ENCODE measurements around the gene E2F2. TPM values are rescaled to one million over a fixed set of nuclear protein-coding genes. Genes with fewer than 3 reads are reported as not detected.

E2F2 gene, protein sequence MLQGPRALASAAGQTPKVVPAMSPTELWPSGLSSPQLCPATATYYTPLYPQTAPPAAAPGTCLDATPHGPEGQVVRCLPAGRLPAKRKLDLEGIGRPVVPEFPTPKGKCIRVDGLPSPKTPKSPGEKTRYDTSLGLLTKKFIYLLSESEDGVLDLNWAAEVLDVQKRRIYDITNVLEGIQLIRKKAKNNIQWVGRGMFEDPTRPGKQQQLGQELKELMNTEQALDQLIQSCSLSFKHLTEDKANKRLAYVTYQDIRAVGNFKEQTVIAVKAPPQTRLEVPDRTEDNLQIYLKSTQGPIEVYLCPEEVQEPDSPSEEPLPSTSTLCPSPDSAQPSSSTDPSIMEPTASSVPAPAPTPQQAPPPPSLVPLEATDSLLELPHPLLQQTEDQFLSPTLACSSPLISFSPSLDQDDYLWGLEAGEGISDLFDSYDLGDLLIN
- 0.11 TPM in 2 replicates for polyA plus RNA-seq (2011; rRNA removed)
- polyA minus RNA-seq (2011; rRNA and poly(A)+ RNA removed) = 0.24 and 0.67 TPM in 2 replicates

GRCh38 chr1:23530747-23531561 lies at the start of gene E2F2:
Gene E2F2, minus strand, starts transcription at chr1:23531233. Its CDS starts 440 bp downstream, at chr1:23530793.
- H3K36me3 ChIP-seq (ENCODE audit: control insufficient read depth, insufficient read depth, low read length) = no peaks in the 10 kb centered on the region
- CTCF ChIA-PET = interaction anchor here (0.6 to 2.4 kb wide), 7 partner anchors 8 to 667 kb away, joined by 3 to 16 read pairs (median 3); no protein-coding TSS in a partner anchor
- POLR2A ChIA-PET = interaction anchor here (0.5 kb wide), 1 partner anchor 44 kb away, joined by 8 read pairs; no protein-coding TSS in a partner anchor
- DNase-seq (ENCODE audit: low read depth) = no peak
- peak within 1 kb of the TSS; percentile 54 for H3K4me3 ChIP-seq (ENCODE audit: low read depth, low read length)
- H3K27me3 ChIP-seq (ENCODE audit: control insufficient read depth, insufficient read depth, low read length) = no peaks in the 10 kb centered on the region
- TF ChIP-seq, protein P1, sequence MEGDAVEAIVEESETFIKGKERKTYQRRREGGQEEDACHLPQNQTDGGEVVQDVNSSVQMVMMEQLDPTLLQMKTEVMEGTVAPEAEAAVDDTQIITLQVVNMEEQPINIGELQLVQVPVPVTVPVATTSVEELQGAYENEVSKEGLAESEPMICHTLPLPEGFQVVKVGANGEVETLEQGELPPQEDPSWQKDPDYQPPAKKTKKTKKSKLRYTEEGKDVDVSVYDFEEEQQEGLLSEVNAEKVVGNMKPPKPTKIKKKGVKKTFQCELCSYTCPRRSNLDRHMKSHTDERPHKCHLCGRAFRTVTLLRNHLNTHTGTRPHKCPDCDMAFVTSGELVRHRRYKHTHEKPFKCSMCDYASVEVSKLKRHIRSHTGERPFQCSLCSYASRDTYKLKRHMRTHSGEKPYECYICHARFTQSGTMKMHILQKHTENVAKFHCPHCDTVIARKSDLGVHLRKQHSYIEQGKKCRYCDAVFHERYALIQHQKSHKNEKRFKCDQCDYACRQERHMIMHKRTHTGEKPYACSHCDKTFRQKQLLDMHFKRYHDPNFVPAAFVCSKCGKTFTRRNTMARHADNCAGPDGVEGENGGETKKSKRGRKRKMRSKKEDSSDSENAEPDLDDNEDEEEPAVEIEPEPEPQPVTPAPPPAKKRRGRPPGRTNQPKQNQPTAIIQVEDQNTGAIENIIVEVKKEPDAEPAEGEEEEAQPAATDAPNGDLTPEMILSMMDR (IDR thresholded peaks at IDR 0.05; ENCODE audit: insufficient read depth, low read depth, low read length) = peak; percentile 29

GRCh38 chr1:23578997-23579363 lies 47.9 kb upstream of the E2F2 start:
- no peaks in the 10 kb centered on the region for H3K36me3 ChIP-seq (ENCODE audit: control insufficient read depth, insufficient read depth, low read length)
- no peaks in the 10 kb centered on the region for H3K27me3 ChIP-seq (ENCODE audit: control insufficient read depth, insufficient read depth, low read length)
- CTCF ChIA-PET = no interaction called here
- POLR2A ChIA-PET = no interaction called here
- no peak overlapping the region for H3K4me3 ChIP-seq (ENCODE audit: low read depth, low read length)
- no peak for DNase-seq (ENCODE audit: low read depth)
- TF ChIP-seq, protein P1 (IDR thresholded peaks at IDR 0.05; ENCODE audit: insufficient read depth, low read depth, low read length) = no peak

DNA sequence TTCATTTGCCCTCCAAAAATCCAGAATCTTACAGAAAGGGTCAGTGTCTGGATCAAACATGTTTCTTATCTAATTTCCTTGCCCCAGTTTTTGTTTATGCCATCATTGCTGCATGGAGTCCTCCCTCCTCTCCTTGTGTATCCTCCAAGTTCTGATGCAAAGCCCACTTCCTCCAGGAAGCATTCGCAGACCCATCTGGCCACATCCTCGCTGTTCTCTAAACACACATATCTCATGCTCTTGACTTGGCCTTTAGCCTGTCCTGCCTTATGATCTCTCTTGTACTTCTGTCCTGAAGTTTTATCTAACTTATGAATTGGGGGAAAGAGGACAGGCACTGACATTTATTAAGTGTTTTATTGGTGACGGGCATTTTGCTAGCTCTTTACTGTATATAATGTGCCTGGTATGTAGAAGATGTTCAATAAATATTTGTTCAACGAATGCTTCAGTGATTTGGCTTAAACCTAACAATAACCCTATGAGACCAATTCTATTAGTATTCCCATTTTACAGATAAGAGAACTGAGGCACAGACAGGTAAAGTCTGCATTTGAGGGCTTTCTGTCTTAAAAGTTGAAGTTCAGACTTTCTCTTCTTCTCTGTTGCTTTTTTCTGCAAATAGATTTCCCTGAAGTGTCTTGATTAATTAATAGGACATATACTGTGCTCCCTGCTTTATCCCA lies 47.4 kb upstream of the E2F2 start:
- ChIA-PET CTCF (interaction anchor here (1.5 kb wide), 2 partner anchors 19 to 58 kb away, joined by 3 to 5 read pairs; partner anchors contain the start of gene ID3), POLR2A (no interaction called here)
- no peaks in the 10 kb centered on the region for H3K27me3 ChIP-seq (ENCODE audit: control insufficient read depth, insufficient read depth, low read length)
- TF ChIP-seq, protein P1 (IDR thresholded peaks at IDR 0.05; ENCODE audit: insufficient read depth, low read depth, low read length) = no peak
- no peaks in the 10 kb centered on the region for H3K36me3 ChIP-seq (ENCODE audit: control insufficient read depth, insufficient read depth, low read length)
- H3K4me3 ChIP-seq (ENCODE audit: low read depth, low read length) = no peak overlapping the region
- DNase-seq (ENCODE audit: low read depth) = no peak

GRCh38 chr1:23577056-23578004 lies 46.3 kb upstream of the E2F2 start:
- DNase-seq (ENCODE audit: low read depth) = peak; percentile 80
- TF ChIP-seq, protein P1 (IDR thresholded peaks at IDR 0.05; ENCODE audit: insufficient read depth, low read depth, low read length) = no peak
- Histone ChIP-seq H3K27me3 (ENCODE audit: control insufficient read depth, insufficient read depth, low read length) (no peaks in the 10 kb centered on the region), H3K4me3 (ENCODE audit: low read depth, low read length) (no peak overlapping the region), H3K36me3 (ENCODE audit: control insufficient read depth, insufficient read depth, low read length) (no peaks in the 10 kb centered on the region)
- ChIA-PET POLR2A (interaction anchor here (0.6 to 1.7 kb wide), 6 partner anchors 9 to 36 kb away, joined by 3 to 9 read pairs (median 4); partner anchors contain the start of gene ID3), CTCF (interaction anchor here (0.6 to 2.2 kb wide), 12 partner anchors 9 to 62 kb away, joined by 3 to 10 read pairs (median 4); partner anchors contain the start of gene ID3)
